GM23248 (cell line): ENCODE data around the gene TTC17.

Source experiments
- EZH2 ChIP-seq: fragments of 200-600 bp; sonication (generic); IDR thresholded peaks from 2 replicates; pipeline ENCODE4 v1.6.1; 2018; ENCODE audit warnings: antibody characterized with exemption, mild to moderate bottlenecking; ENCODE audit not compliant: insufficient read depth, poor library complexity, severe bottlenecking
- EZH2phosphoT487 ChIP-seq: fragments of 200-600 bp; sonication (generic); IDR thresholded peaks from 2 replicates; pipeline ENCODE4 v1.6.1; 2018; ENCODE audit warnings: antibody characterized with exemption, moderate library complexity, mild to moderate bottlenecking, low read depth; ENCODE audit not compliant: insufficient read depth

- TF ChIP-seq EZH2 (no peak), EZH2phosphoT487 (no peak)
These were observed 20.2 kb downstream of the TTC17 start for GRCh38 chr11:43378897-43379296.
